Suprapubic skin (tissue), 4 donors: ENCODE data around the gene UBXN11.

Source experiments
- CTCF ChIP-seq, 2 donors: fragments of 200-600 bp in 1 of 2; fragments of 450-650 bp in 1 of 2; sonication (generic) in 1 of 2; IDR thresholded peaks; one replicate each; pipeline ENCODE4 v1.5.1; 2016 to 2019; ENCODE audit warnings: antibody characterized with exemption in 2 of 2, mild to moderate bottlenecking in 1 of 2, moderate library complexity in 1 of 2
- EP300 ChIP-seq: sonication (generic); formaldehyde crosslinking; IDR thresholded peaks from one replicate; pipeline ENCODE4 v1.6.1; 2017; ENCODE audit warnings: antibody characterized with exemption
- POLR2A ChIP-seq, 2 donors: fragments of 450-650 bp; IDR thresholded peaks; one replicate each; pipeline ENCODE4 v1.6.1; 2017; ENCODE audit warnings: antibody characterized with exemption in 2 of 2, mild to moderate bottlenecking in 2 of 2, moderate library complexity in 2 of 2
- POLR2AphosphoS5 ChIP-seq, 3 donors: sonication (generic); formaldehyde crosslinking; IDR thresholded peaks; one replicate each; pipeline ENCODE4 v1.6.1; 2017; ENCODE audit warnings: antibody characterized with exemption in 3 of 3

DNA sequence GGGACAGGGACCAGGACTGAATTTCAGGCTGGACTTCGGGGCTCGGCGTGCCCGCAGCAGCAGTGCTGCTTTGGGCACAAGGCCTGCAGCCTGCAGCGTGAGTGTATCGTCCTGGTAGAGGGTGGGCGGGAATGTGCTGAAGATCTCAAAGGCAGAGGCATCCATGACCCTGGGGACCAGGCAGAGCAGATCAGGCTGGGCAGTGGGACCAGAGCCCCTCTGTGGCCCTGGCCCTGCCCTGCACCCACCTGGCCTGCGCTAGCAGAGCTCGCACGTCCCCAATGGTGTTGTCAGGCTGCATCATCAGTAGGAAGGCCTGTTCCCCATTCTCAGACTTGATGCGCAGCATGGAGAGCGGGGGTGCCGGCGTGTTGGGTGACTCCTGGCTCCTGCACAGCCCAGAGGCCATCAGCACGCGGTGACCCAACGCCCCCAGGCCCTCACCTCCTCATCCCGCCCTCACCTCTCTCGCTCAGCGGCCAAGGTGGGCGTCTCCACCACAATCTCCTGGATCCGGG, 24.0 kb downstream of the UBXN11 start:
- TF ChIP-seq POLR2AphosphoS5 (IDR thresholded peaks at IDR 0.05), result no peak
- no peak for TF ChIP-seq CTCF (IDR thresholded peaks at IDR 0.05)
- no peak for TF ChIP-seq EP300
- no peak for TF ChIP-seq POLR2A (IDR thresholded peaks at IDR 0.05)
